HEK293T (cell line): ENCODE measurements around the gene LMAN2.

Experiments
- CTCF ChIA-PET: fragments of 350-600 bp; formaldehyde crosslinking; extraction: SDS; loops from one replicate; lab custom pipeline; 2021; ENCODE audit warnings: antibody characterized with exemption, inconsistent platforms; lab: Yijun Ruan, JAX
- POLR2A ChIA-PET: fragments of 350-600 bp; formaldehyde crosslinking; extraction: SDS; loops from one replicate; lab custom pipeline; 2020; ENCODE audit warnings: antibody characterized with exemption, inconsistent platforms; lab: Yijun Ruan, JAX
- DNase-seq: peaks from one replicate; pipeline ENCODE4 v3.0.0; 2012; ENCODE audit warnings: mixed read lengths; ENCODE audit errors: extremely low spot score
- ARNT ChIP-seq: fragments of 450-650 bp; IDR thresholded peaks from 2 replicates; pipeline ENCODE4 v1.6.1; 2017; ENCODE audit warnings: mild to moderate bottlenecking
- BHLHE40 ChIP-seq: fragments of 450-650 bp; IDR thresholded peaks from 2 replicates; pipeline ENCODE4 v1.6.1; 2016; ENCODE audit warnings: mild to moderate bottlenecking, moderate library complexity, borderline replicate concordance
- CTBP1 ChIP-seq: fragments of 450-650 bp; IDR thresholded peaks from 2 replicates; pipeline ENCODE4 v1.6.1; 2016; ENCODE audit warnings: borderline replicate concordance
- ELF4 ChIP-seq: fragments of 450-650 bp; IDR thresholded peaks from 2 replicates; pipeline ENCODE4 v1.6.1; 2017; ENCODE audit warnings: antibody characterized with exemption
- FOXA1 ChIP-seq: fragments of 450-650 bp; IDR thresholded peaks from 2 replicates; pipeline ENCODE4 v1.6.1; 2016; ENCODE audit warnings: mild to moderate bottlenecking
- FOXK2 ChIP-seq: fragments of 450-650 bp; IDR thresholded peaks from 2 replicates; pipeline ENCODE4 v1.6.1; 2016; ENCODE audit warnings: mild to moderate bottlenecking
- FOXM1 ChIP-seq: fragments of 450-650 bp; IDR thresholded peaks from 2 replicates; pipeline ENCODE4 v1.6.1; 2017; ENCODE audit warnings: mild to moderate bottlenecking, borderline replicate concordance
- HDGF ChIP-seq: fragments of 450-650 bp; IDR thresholded peaks from 2 replicates; pipeline ENCODE4 v1.6.1; 2017; ENCODE audit warnings: antibody characterized with exemption, borderline replicate concordance
- L3MBTL2 ChIP-seq: fragments of 450-650 bp; conservative IDR thresholded peaks from 2 replicates; pipeline ENCODE4 v1.6.1; 2016; ENCODE audit warnings: mild to moderate bottlenecking
- LEF1 ChIP-seq: fragments of 450-650 bp; IDR thresholded peaks from 2 replicates; pipeline ENCODE4 v1.6.1; 2017; ENCODE audit warnings: mild to moderate bottlenecking, borderline replicate concordance
- NFRKB ChIP-seq: fragments of 450-650 bp; IDR thresholded peaks from 2 replicates; pipeline ENCODE4 v1.6.1; 2016; ENCODE audit warnings: mild to moderate bottlenecking, moderate library complexity
- SP1 ChIP-seq: fragments of 450-650 bp; IDR thresholded peaks from 2 replicates; pipeline ENCODE4 v1.6.1; 2017
- SUZ12 ChIP-seq: fragments of 450-650 bp; IDR thresholded peaks from 2 replicates; pipeline ENCODE4 v1.6.1; 2016; ENCODE audit warnings: mild to moderate bottlenecking
- TARDBP ChIP-seq: fragments of 450-650 bp; IDR thresholded peaks from 2 replicates; pipeline ENCODE4 v1.6.1; 2016
- ZNF384 ChIP-seq: fragments of 450-650 bp; IDR thresholded peaks from 2 replicates; pipeline ENCODE4 v1.6.1; 2016
- TF ChIP-seq, protein P1 (sequence below): fragments of 450-650 bp; IDR thresholded peaks from 2 replicates; pipeline ENCODE4 v1.6.1; 2016

LMAN2 gene

DNA sequence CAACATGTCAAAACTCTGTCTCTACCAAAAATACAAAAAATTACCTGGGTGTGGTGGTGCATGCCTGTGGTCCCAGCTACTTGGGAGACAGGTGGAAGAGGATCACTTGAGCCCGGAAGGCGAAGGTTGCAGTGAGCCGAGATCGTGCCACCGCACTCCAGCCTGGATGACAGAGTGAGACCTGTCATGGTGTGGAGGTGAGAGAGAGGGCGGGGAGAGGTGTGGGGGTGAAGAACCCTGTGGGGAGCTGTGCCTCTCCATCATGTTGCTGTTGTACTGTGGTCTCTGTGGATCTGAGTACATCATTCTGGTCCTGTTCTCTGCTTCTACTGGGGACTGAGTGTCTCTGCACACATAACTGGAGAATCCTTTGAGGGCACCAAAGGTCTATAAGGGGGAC lies 21.4 kb upstream of the LMAN2 start:
- ChIA-PET CTCF (interaction anchor here (1.2 to 2.4 kb wide), 2 partner anchors 63 to 82 kb away, joined by 4 to 5 read pairs; no protein-coding TSS in a partner anchor), POLR2A (interaction anchor here (4.8 kb wide), 1 partner anchor 21 kb away, joined by 22 read pairs; the partner anchor contains the start of gene LMAN2)
- no peak for DNase-seq
- TF ChIP-seq L3MBTL2 (no peak), HDGF (no peak), FOXK2 (no peak), ARNT (no peak), BHLHE40 (no peak), LEF1 (no peak), SUZ12 (no peak), FOXA1 (no peak), ZNF384 (no peak), ELF4 (no peak), TARDBP (no peak), NFRKB (no peak), FOXM1 (no peak), SP1 (no peak), CTBP1 (no peak)
- TF ChIP-seq, protein P1, sequence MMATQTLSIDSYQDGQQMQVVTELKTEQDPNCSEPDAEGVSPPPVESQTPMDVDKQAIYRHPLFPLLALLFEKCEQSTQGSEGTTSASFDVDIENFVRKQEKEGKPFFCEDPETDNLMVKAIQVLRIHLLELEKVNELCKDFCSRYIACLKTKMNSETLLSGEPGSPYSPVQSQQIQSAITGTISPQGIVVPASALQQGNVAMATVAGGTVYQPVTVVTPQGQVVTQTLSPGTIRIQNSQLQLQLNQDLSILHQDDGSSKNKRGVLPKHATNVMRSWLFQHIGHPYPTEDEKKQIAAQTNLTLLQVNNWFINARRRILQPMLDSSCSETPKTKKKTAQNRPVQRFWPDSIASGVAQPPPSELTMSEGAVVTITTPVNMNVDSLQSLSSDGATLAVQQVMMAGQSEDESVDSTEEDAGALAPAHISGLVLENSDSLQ: no peak

DNA sequence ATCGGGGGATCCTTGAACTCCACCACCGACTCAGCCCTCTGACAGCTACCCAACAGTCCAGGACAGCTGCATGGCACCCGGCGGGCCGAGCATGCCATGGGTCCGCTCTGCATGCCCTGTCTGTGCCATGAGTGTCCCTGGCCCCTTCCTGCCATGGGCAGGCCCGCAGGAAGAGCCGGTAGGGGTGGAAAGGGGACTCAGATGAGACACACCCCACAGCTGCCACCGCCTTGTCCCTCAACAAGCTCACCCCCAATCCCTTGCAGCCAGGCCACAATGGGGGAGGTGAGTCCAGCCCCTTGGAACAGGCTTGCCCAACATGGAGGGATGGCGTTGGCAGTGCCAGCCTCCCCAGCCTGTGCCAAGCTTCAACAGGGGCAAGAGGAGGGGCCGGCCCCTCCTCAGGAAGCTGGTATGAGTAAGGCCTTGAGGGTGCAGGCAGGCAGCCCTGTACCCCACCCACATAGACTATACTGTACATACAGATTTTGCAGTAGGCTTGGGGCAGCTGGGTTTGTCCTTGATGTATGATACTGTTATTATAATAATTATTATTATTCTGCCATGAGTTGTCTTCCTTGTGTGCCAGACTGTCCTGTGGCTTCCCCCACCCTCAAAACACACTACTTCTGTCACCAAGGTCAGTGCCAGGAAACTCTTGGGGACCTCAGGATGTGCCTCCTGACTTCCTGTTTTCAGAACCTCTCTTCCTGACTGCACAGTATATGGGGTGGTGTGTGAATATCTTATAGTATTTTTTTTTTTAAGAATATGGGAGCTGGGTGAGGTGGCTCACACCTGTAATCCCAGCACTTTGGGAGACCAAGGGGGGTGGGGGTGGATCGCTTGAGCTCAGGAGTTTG lies 20.8 kb upstream of the LMAN2 start:
- TF ChIP-seq FOXM1 (no peak), LEF1 (no peak), FOXK2 (no peak), HDGF (no peak), SP1 (no peak), TARDBP (no peak), FOXA1 (no peak), BHLHE40 (no peak), L3MBTL2 (no peak), ARNT (no peak), SUZ12 (no peak), ZNF384 (no peak), NFRKB (no peak), CTBP1 (no peak), ELF4 (no peak)
- TF ChIP-seq, protein P1: no peak
- POLR2A ChIA-PET: interaction anchor here (1.8 to 4.8 kb wide), 2 partner anchors 11 to 20 kb away, joined by 4 to 22 read pairs; partner anchors contain the start of gene LMAN2
- CTCF ChIA-PET: interaction anchor here (1.0 to 3.9 kb wide), 5 partner anchors 7 to 83 kb away, joined by 3 to 23 read pairs (median 4); no protein-coding TSS in a partner anchor
- DNase-seq: no peak

DNA sequence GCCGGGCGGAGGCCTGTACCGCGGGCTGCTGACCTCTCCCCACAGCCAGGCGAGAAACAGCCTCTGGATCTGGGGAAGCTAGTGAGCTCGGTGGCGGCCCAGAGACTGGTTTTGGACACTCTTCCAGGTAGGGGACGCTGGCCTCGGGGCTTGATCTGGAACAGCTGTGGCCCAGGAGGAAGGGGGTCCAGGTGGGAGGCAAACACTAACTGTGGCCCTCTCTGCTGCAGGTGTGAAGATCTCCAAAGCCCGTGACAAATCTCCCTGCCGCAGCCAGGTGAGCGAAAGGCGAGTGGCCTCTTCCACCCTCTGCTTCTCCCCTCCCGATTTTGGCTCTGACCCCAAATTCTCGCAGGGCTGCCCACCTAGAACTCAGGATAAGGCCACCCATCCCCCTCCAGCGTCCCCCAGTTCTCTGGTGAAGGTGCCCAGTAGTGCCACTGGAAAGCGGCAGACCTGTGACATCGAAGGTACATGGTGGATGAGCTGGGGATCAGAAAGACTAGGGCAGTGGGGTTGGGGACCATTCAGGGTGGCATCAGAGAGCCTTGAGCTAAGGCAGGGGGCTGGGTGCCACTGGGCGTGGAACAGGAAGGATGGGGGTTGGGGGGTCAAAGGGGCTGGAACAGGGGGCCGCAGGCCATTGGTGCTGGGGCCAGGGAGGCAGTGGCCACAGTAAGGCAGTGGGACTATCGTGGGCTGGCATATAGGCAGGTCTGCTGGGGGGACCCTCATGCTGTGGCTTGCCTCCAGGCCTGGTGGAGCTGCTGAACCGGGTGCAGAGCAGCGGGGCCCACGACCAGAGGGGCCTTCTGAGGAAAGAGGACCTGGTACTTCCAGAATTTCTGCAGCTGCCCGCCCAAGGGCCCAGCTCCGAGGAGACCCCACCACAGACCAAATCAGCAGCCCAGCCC lies 19.9 kb upstream of the LMAN2 start:
- ChIA-PET CTCF (interaction anchor here (0.6 to 3.9 kb wide), 20 partner anchors 8 to 122 kb away, joined by 3 to 23 read pairs (median 4); partner anchors contain the start of gene RGS14), POLR2A (interaction anchor here (0.7 to 4.8 kb wide), 10 partner anchors 11 to 137 kb away, joined by 3 to 22 read pairs (median 4); partner anchors contain the start of gene LMAN2)
- no peak for DNase-seq
- TF ChIP-seq ZNF384 (no peak), SUZ12 (no peak), FOXK2 (no peak), TARDBP (no peak), FOXA1 (no peak), ELF4 (no peak), FOXM1 (no peak), LEF1 (no peak), BHLHE40 (no peak), SP1 (no peak), L3MBTL2 (no peak), CTBP1 (no peak), ARNT (no peak), NFRKB (no peak), HDGF (no peak)
- TF ChIP-seq, protein P1: no peak

DNA sequence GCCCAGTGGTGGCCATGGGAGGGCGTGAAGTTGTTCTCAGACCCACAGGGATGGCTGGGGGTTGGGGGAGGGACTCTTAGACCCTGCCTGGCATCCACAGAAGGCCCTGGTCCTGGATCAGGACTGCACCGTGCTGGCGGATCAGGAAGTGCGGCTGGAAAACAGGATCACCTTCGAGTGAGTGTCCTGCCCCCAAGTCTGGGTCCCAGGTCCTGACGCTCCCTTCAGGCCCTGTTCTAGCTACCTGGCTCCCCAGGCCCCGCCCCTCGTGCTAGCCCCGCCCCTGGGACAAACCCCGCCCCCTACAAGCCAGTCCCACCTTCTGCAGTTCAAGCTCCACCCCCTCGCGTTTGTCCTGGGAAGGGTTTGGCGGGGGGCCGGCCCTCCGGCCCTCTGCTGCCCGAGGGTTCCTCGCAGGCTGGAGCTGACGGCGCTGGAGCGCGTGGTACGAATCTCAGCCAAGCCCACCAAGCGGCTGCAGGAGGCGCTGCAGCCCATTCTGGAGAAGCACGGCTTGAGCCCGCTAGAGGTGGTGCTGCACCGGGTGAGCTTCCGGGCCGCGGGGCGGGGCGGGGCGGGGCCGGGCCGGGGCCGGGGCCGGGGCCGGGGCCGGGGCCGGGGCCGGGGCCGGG lies 19.1 kb upstream of the LMAN2 start:
- ChIA-PET POLR2A (interaction anchor here (0.7 to 4.8 kb wide), 10 partner anchors 12 to 137 kb away, joined by 3 to 22 read pairs (median 4); partner anchors contain the start of gene LMAN2), CTCF (interaction anchor here (0.6 to 3.9 kb wide), 23 partner anchors 8 to 582 kb away, joined by 3 to 23 read pairs (median 5); partner anchors contain the start of genes GRK6 and RGS14)
- TF ChIP-seq L3MBTL2 (peak; percentile 82), FOXA1 (no peak)
- DNase-seq: peak; percentile 97
